ENCODE results near the gene INPP5A.
A peak's percentile ranks its signal among the peaks of the same experiment; 100 is the strongest.

INPP5A gene

DNA sequence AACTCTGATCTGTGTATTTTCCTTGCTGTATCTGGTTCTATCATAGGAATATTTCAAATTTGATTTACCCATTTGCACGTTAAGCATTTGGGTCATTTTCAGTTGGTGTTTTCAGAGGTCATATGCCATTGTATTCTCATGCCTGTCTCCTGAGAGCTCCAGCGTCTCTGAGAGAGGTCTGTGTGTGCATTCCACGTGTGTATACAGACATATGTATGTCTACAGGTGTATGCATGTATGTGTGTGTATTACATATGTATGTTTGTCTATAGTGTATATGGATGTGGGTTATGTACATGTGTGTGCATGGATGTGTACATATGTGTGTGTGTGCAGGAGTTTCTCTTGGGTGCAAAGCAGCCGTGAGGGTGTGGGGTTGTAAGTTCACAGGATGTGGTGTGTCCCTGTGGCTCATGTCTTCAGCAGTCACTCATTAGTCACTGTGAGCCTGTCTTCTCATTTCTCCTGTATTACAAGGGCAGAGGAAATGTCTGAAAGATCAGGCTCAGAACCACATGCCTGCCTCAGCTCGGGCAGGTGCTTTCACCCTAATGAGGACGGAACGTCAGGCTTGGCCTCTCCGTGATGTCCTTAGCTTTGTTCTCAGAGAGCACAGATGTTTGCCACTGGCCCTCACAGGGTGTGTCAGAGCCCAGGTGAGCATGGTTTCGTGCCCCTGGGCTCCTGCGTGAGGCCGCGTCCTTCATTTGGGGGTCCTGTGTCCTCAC is 146.7 kb downstream of the INPP5A start:
- DNase-seq: peak; percentile 19

- DNase-seq: no peak
Observed at GRCh38 chr10:132685101-132685891, 147.7 kb downstream of the INPP5A start.

DNA sequence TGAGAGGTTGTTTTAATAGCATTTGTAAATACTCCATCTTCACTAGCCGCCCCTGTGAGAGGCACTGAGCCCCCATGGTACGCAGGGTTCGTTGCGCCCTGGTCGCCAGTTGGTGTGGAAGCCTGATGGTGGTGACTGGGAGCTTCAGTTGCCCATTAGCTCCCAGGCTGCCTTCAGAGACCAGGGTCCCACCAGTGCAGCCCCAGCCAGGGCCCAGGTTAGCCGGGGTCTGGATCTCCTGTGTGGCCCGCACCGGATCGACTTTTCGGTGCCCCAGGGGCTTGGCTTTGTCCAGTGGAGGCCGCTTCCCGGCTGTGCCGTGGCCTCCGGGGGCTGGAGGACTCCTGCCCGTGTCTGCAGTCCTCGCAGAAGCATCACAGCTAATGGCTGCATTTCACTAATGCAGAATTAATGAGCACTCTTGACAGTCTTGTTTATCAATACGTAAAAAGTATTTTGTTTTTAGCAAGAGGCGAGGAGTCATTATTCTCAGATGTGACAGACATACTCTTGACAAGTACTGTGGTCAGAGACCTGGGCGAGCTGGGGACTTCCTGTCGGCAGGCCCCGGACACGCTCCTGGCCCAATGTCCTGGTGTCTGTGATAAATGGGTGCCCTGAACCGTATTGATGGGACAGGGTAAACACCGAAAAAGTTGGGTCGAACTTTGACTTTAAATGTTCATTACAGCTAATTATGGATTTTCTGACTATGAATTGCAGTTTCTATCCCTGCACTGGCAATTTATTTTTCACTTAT is 148.5 kb downstream of the INPP5A start:
- no peak for DNase-seq

DNA sequence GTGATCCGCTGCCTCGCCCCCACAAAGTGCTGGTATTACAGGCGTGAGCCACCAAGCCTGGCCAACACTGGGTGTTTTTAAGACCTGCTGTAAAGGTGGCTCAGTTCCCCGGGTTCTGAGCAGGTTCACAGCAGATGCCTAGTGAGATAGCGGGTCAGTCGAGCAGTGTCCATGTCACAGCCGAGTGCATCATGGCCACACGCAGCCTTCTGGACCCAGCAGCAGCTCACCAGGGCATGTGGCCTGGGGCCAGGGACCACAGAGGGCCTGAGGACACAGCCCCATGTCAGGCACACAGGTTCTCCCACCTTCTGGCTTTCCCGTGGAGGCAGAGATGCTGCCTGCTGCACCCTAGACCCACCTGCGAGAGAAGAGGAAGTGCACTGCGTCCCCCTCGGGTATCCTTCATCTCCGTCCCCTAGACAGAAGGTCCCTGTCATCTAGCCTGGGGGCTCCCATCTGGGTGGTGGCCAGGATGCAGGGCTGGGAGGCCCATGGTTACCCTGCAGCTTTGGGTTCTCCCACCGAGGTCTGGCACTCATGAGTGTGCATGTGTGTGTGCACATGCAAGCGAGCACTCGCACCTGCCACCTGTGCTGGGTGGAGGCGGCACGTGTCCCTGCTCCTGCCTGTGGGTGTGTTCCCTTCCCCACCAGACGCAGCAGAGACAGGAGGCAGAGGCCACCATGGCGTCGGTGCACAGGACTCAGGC is 149.8 kb downstream of the INPP5A start:
- DNase-seq: no peak

DNA sequence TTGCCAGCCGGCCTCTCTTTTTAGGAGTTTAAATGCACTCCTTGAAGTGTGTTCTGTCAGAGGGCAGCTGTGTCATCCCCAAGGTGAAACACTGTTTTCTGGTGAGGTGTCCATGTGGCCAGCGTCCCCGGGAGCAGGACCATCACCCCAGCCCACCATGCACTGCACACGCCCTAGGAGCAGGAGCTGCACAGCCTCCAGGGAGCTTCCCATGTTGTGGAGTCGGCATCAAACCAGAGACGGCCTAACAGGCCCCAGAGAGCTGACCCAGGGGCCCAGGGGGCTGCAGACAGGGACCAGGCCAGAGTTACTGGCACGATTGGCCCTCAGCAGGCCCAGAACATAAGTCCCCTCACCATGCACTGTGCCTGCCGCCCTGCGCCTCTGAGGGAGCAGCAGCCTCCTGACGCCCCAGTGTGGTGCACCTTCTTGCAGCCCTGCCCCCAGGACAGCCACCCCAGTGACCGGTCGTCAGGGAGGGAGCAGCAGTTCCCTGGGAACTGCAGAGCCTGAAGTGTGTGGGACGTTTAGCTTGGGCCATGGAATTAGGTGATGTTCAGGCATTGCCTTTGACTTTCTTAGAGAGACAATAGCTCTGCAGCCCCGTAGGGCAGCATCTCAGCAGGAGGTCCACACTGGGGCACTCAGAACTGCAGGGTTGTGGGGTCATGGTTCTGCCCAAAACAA is 150.4 kb downstream of the INPP5A start:
- no peak for DNase-seq

DNA sequence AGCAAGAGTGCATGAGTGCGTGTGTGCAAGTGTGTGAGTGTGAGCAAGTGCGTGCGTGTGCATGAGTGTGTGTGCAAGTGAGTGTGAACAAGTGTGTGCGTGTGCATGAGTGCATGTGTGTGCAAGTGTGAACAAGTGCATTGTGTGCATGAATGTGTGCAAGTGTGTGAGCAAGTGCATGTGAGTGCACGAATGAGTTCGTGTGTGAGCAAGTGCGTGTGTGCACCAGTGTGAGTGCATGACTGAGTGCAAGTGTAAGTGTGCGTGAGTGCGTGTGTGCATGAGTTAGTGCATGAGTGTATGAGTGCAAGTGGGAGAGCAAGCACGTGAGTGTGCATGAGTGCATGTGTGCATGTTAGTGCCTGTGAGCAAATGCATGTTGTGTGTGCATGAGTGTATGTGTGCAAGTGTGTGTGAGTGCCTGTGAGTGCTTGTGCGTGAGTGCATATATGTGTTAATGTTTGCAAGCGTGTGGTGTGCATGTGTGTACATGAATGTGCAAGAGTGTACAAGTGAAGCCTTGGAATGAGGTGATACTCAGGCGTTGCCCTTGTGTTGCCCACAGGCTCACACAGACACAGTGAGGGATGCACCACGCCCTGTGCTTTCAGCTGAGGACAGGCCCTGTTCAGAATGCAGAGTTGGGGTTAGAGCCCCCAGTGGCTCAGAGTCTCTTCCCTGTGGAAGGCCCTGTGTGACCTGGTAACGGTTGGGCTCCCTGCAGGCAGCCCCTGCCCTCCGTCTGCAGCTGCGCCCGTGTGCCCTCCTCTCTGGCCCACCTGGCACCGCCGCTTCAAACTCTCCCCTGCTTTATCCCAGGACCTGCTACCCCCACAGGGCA is 151.2 kb downstream of the INPP5A start:
- DNase-seq: no peak

DNA sequence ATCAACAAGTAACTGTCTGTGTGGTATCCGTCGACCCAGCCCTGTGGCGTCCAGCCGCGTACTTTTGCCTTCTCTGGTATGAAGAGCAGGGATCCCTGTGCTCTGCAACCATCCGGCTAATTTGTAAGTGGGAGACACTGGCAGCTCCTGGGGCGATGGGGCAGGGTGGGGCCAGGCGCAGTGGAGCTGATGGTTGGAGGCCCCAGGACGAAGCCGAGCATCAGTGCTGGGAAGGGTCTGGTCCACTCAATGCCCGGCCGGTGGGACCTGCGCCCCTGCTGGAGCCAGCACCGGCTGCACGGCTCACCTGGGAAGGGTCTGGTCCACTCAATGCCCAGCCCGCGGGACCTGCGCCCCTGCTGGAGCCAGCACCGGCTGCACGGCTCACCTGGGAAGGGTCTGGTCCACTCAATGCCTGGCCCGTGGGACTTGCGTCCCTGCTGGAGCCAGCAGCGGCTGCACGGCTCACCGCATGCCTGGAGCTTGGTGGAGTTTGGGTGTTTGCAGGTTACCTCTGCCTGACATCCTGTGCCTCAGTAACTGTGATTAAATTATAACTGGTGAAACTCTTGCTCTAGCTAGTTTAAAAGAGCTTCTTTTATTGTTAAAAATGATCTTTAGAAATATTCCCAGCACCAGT is 152.3 kb downstream of the INPP5A start:
- no peak for DNase-seq

DNA sequence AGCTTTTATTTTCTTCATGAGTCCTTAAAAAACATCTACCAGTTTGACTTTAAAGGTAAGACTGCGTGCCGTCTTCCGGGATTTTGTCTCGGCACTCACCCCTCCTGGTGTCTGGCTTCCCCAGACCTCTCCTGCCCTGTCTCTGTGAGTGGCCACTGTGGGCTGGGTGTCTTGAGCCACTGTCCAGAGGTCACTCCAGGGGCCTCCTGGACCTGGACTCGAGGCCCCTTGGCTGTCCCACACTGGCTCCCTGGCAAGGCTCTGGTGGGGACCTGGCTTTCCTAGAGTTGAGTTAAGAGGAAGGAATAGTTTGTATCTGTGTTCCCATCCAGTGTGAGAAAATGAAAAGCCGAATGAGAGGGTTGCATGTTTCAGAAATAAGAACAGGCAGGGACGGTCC is 152.8 kb downstream of the INPP5A start:
- DNase-seq: no peak

DNA sequence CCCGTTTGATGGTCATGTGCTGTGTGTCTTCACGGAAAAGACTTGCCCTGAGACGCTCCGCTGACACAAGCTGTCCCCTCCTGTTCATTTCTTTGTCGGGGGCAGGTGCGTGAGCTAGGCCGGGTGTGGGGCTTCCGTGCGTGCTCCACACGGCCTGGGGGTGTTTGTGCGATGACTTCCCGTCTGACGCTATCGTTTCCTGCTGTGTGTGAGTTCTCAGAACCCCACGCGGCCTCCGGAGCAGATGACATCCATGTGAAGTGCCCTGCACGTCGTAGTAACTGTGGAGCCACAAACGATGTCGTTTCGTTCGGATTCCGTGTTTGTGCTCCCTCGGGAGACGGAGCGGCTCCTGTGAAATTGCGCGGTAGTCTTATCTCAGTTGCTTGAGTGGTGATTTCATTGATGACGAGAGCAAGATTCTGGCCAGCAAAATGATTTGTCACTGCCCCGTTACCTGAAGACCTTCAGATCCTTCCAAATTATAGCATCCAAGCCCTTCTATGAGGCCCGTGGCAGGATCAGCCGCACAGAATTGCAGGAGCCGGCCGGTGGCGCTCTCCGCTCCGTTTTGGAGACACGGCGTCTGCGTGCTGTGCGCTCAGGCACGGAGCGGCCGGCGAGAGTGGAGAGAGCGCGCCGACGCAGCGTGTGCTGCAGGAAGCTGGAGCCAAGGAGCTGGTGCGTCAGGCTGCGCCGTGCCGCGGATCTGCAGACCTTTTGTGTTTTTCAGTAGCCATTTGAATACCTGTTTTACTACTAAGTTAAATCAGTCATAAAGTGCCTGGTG is 153.4 kb downstream of the INPP5A start:
- no peak for DNase-seq

DNA sequence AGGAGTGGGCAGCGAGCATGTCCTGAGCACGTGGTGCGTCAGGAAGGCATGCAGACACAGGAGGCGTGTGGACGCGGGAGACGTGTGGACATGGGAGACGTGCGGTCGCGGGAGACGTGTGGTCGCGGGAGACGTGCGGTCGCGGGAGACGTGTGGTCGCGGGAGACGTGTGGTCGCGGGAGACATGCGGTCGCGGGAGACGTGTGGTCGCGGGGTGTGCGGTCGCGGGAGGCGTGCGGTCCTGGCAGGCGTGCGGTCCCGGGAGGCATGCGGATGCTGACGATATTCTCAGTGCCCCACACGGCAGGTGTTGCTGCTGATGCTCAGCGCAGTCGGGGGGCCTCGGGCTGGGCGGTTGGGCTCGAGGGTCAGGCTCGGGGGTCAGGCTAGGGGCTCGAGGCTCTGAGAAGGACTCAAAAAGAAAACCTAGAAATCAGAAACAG is 154.1 kb downstream of the INPP5A start:
- DNase-seq: no peak

GRCh38 chr10:132692311-132692710 is 154.7 kb downstream of the INPP5A start:
- DNase-seq: no peak

GRCh38 chr10:132693676-132694075 is 156.1 kb downstream of the INPP5A start:
- no peak for DNase-seq

DNA sequence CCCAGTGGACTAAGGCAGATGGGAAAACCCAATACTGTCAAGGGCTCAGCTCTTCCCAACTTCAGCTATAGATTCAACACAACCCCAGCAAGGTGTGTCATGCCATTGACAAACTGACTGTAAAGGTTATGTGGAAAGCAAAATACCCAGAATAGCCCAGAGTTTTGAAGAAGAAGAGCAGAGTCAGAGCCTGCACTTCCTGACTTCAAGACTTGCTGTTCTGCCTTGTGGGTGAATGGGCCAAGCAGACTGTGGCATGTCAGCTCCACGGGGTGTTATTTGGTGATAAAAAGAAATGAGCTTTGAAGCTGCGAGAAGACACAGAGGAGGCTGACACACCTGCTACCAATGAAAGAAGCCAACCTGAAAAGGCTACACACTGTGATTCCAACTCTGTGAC is 158.6 kb downstream of the INPP5A start:
- DNase-seq: no peak

- DNase-seq: no peak
Observed at GRCh38 chr10:132696728-132697577, 159.4 kb downstream of the INPP5A start.

GRCh38 chr10:132697578-132698200 is 160.1 kb downstream of the INPP5A start:
- no peak for DNase-seq

GRCh38 chr10:132698211-132698751 is 160.7 kb downstream of the INPP5A start:
- DNase-seq: no peak

- DNase-seq: no peak
Observed at GRCh38 chr10:132698761-132699391, 161.3 kb downstream of the INPP5A start.

Measured in activated effector memory CD4-positive, alpha-beta T cell treated with Interleukin-2 at 50 U/mL for 16 hours (primary cell).